Memory B cell (primary cell): ENCODE results near the gene CTIF.

Experiments
- ATAC-seq: fragments of 150-1000 bp; cut with Tn5 transposase; 2 replicates; pipeline ENCODE4 v1.10.0; 2021; ENCODE audit warnings: low read depth, mild to moderate bottlenecking, moderate library complexity
- DNase-seq, 2 donors: peaks; one replicate each; pipeline ENCODE4 v3.0.0; 2022; ENCODE audit warnings: low spot score in 2 of 2
- H3K27ac Mint-ChIP-seq: one replicate; pipeline ENCODE4 v1.8.0; 2022; ENCODE audit warnings: mild to moderate bottlenecking, moderate library complexity, mixed read lengths
- H3K27me3 Mint-ChIP-seq: one replicate; pipeline ENCODE4 v1.8.0; 2022; ENCODE audit warnings: mixed read lengths
- H3K36me3 Mint-ChIP-seq: one replicate; pipeline ENCODE4 v1.8.0; 2022; ENCODE audit warnings: mild to moderate bottlenecking, mixed read lengths
- H3K4me1 Mint-ChIP-seq: one replicate; pipeline ENCODE4 v1.8.0; 2022; ENCODE audit warnings: mixed read lengths
- H3K4me3 Mint-ChIP-seq: one replicate; pipeline ENCODE4 v1.8.0; 2022; ENCODE audit warnings: mild to moderate bottlenecking, moderate library complexity, mixed read lengths
- H3K9me3 Mint-ChIP-seq: one replicate; pipeline ENCODE4 v1.8.0; 2022; ENCODE audit warnings: mixed read lengths

CTIF gene

GRCh38 chr18:48629730-48630324 lies 91.0 kb downstream of the CTIF start:
- Mint-ChIP-seq H3K4me3 (no peak overlapping the region), H3K27ac (no peak overlapping the region), H3K36me3 (peaks cover 15% of the 10 kb centered on the region), H3K9me3 (no peaks in the 10 kb centered on the region), H3K4me1 (no peaks in the 10 kb centered on the region), H3K27me3 (peaks cover 4% of the 10 kb centered on the region)
- no peak for ATAC-seq
- no peak for DNase-seq

GRCh38 chr18:48631851-48632250 lies 93.0 kb downstream of the CTIF start:
- no peaks in the 10 kb centered on the region for H3K9me3 Mint-ChIP-seq
- H3K4me1 Mint-ChIP-seq: no peaks in the 10 kb centered on the region
- H3K27ac Mint-ChIP-seq: no peak overlapping the region
- peaks cover 4% of the 10 kb centered on the region for H3K27me3 Mint-ChIP-seq
- ATAC-seq: no peak
- no peak overlapping the region for H3K4me3 Mint-ChIP-seq
- DNase-seq: no peak
- H3K36me3 Mint-ChIP-seq: peaks cover 13% of the 10 kb centered on the region

- ATAC-seq (no peak), DNase-seq (no peak)
- Mint-ChIP-seq H3K27ac (no peak overlapping the region), H3K4me3 (no peak overlapping the region), H3K4me1 (no peaks in the 10 kb centered on the region), H3K36me3 (peaks cover 13% of the 10 kb centered on the region), H3K27me3 (peaks cover 2% of the 10 kb centered on the region), H3K9me3 (no peaks in the 10 kb centered on the region)
Measured at GRCh38 chr18:48632676-48633257, 93.9 kb downstream of the CTIF start.

GRCh38 chr18:48634491-48634890 lies 95.7 kb downstream of the CTIF start:
- H3K4me1 Mint-ChIP-seq: no peaks in the 10 kb centered on the region
- no peak overlapping the region for H3K27ac Mint-ChIP-seq
- no peaks in the 10 kb centered on the region for H3K9me3 Mint-ChIP-seq
- DNase-seq (no peak), ATAC-seq (no peak)
- peaks cover 18% of the 10 kb centered on the region for H3K36me3 Mint-ChIP-seq
- no peaks in the 10 kb centered on the region for H3K27me3 Mint-ChIP-seq
- no peak overlapping the region for H3K4me3 Mint-ChIP-seq

GRCh38 chr18:48634975-48635374 lies 96.1 kb downstream of the CTIF start:
- ATAC-seq (no peak), DNase-seq (no peak)
- Mint-ChIP-seq H3K27me3 (no peaks in the 10 kb centered on the region), H3K27ac (no peak overlapping the region), H3K4me1 (no peaks in the 10 kb centered on the region), H3K36me3 (peaks cover 18% of the 10 kb centered on the region), H3K4me3 (no peak overlapping the region), H3K9me3 (no peaks in the 10 kb centered on the region)

GRCh38 chr18:48635806-48636205 lies 97.0 kb downstream of the CTIF start:
- no peaks in the 10 kb centered on the region for H3K4me1 Mint-ChIP-seq
- no peak overlapping the region for H3K27ac Mint-ChIP-seq
- H3K9me3 Mint-ChIP-seq: no peaks in the 10 kb centered on the region
- H3K4me3 Mint-ChIP-seq: no peak overlapping the region
- DNase-seq (no peak), ATAC-seq (no peak)
- H3K36me3 Mint-ChIP-seq: peaks cover 18% of the 10 kb centered on the region
- no peaks in the 10 kb centered on the region for H3K27me3 Mint-ChIP-seq

- no peak overlapping the region for H3K27ac Mint-ChIP-seq
- H3K27me3 Mint-ChIP-seq: no peaks in the 10 kb centered on the region
- no peaks in the 10 kb centered on the region for H3K4me1 Mint-ChIP-seq
- no peak overlapping the region for H3K4me3 Mint-ChIP-seq
- H3K9me3 Mint-ChIP-seq: no peaks in the 10 kb centered on the region
- no peak for DNase-seq
- peaks cover 19% of the 10 kb centered on the region for H3K36me3 Mint-ChIP-seq
- ATAC-seq: no peak
Measured at GRCh38 chr18:48636436-48636835, 97.6 kb downstream of the CTIF start.

GRCh38 chr18:48637081-48637990 lies 98.5 kb downstream of the CTIF start:
- DNase-seq: no peak
- Mint-ChIP-seq H3K9me3 (peaks cover 4% of the 10 kb centered on the region), H3K36me3 (peaks cover 19% of the 10 kb centered on the region), H3K27ac (no peak overlapping the region), H3K4me3 (no peak overlapping the region), H3K4me1 (no peaks in the 10 kb centered on the region), H3K27me3 (peaks cover 2% of the 10 kb centered on the region)
- ATAC-seq: no peak

GRCh38 chr18:48638451-48638850 lies 99.6 kb downstream of the CTIF start:
- H3K9me3 Mint-ChIP-seq: peaks cover 4% of the 10 kb centered on the region

GRCh38 chr18:48638896-48639771 lies 100.3 kb downstream of the CTIF start:
- no peaks in the 10 kb centered on the region for H3K4me1 Mint-ChIP-seq
- DNase-seq: no peak
- no peak for ATAC-seq
- peaks cover 16% of the 10 kb centered on the region for H3K36me3 Mint-ChIP-seq
- H3K27me3 Mint-ChIP-seq: peaks cover 2% of the 10 kb centered on the region
- H3K9me3 Mint-ChIP-seq: peaks cover 4% of the 10 kb centered on the region
- no peak overlapping the region for H3K4me3 Mint-ChIP-seq
- H3K27ac Mint-ChIP-seq: no peak overlapping the region

More at GRCh38 chr18:48638451-48638850, 99.6 kb downstream of the CTIF start:
- Mint-ChIP-seq H3K27ac (no peak overlapping the region), H3K36me3 (peaks cover 18% of the 10 kb centered on the region), H3K27me3 (peaks cover 2% of the 10 kb centered on the region), H3K4me3 (no peak overlapping the region), H3K4me1 (no peaks in the 10 kb centered on the region)
- DNase-seq: no peak
- no peak for ATAC-seq

- ATAC-seq: no peak
- Mint-ChIP-seq H3K4me3 (no peak overlapping the region), H3K9me3 (peaks cover 4% of the 10 kb centered on the region), H3K36me3 (peaks cover 16% of the 10 kb centered on the region), H3K27ac (no peak overlapping the region), H3K27me3 (peaks cover 2% of the 10 kb centered on the region), H3K4me1 (no peaks in the 10 kb centered on the region)
- no peak for DNase-seq
Measured at GRCh38 chr18:48639772-48640432, 101.1 kb downstream of the CTIF start.

- no peak overlapping the region for H3K27ac Mint-ChIP-seq
- H3K4me1 Mint-ChIP-seq: no peaks in the 10 kb centered on the region
- peaks cover 16% of the 10 kb centered on the region for H3K36me3 Mint-ChIP-seq
- H3K4me3 Mint-ChIP-seq: no peak overlapping the region
- H3K27me3 Mint-ChIP-seq: peaks cover 2% of the 10 kb centered on the region
- peaks cover 4% of the 10 kb centered on the region for H3K9me3 Mint-ChIP-seq
- ATAC-seq (no peak), DNase-seq (no peak)
Measured at GRCh38 chr18:48640566-48641270, 101.9 kb downstream of the CTIF start.

- H3K27me3 Mint-ChIP-seq: peaks cover 2% of the 10 kb centered on the region
- no peaks in the 10 kb centered on the region for H3K4me1 Mint-ChIP-seq
- peaks cover 16% of the 10 kb centered on the region for H3K36me3 Mint-ChIP-seq
- no peak for DNase-seq
- ATAC-seq: no peak
- peaks cover 4% of the 10 kb centered on the region for H3K9me3 Mint-ChIP-seq
- H3K4me3 Mint-ChIP-seq: no peak overlapping the region
- no peak overlapping the region for H3K27ac Mint-ChIP-seq
Measured at GRCh38 chr18:48641981-48642380, 103.2 kb downstream of the CTIF start.
